ENCODE measurements around the gene KLK13.

DNA sequence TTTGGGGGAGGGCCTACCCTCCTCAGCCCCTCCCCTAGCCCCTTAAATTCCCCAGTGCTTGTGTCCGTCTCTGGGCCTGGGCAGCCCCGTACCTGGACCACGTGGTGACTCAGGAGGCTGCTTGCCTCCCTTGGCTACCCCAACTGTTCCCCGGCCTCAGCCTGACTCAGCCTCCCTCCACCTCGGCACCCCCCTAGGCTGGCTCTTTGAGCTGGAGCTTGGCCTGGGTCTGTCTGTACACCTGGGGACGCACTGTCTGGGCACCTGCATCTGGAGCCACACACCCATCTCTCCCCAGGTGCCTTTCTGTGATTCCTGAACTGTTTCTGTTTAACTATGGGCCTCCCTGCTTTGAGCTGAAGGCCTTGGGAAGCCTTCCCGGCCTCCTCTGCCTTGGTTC is 19.6 kb upstream of the KLK13 start:
- TF ChIP-seq, protein P1, sequence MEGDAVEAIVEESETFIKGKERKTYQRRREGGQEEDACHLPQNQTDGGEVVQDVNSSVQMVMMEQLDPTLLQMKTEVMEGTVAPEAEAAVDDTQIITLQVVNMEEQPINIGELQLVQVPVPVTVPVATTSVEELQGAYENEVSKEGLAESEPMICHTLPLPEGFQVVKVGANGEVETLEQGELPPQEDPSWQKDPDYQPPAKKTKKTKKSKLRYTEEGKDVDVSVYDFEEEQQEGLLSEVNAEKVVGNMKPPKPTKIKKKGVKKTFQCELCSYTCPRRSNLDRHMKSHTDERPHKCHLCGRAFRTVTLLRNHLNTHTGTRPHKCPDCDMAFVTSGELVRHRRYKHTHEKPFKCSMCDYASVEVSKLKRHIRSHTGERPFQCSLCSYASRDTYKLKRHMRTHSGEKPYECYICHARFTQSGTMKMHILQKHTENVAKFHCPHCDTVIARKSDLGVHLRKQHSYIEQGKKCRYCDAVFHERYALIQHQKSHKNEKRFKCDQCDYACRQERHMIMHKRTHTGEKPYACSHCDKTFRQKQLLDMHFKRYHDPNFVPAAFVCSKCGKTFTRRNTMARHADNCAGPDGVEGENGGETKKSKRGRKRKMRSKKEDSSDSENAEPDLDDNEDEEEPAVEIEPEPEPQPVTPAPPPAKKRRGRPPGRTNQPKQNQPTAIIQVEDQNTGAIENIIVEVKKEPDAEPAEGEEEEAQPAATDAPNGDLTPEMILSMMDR (IDR thresholded peaks at IDR 0.05): no peak
- no peak for TF ChIP-seq POLR2A (IDR thresholded peaks at IDR 0.05)
